H1 (cell line): ENCODE results near the gene DRGX. TPM values are rescaled to one million over a fixed set of nuclear protein-coding genes. Genes with fewer than 3 reads are reported as not detected.

Experiments
- CEBPB ChIP-seq: IDR thresholded peaks from 2 replicates; pipeline ENCODE4 v1.6.1; 2012; ENCODE audit warnings: low read depth, low read length
- GABPA ChIP-seq: IDR thresholded peaks from 2 replicates; pipeline ENCODE4 v1.6.1; 2011; ENCODE audit warnings: mild to moderate bottlenecking, low read length, moderate library complexity, borderline replicate concordance; ENCODE audit not compliant: insufficient read depth
- HDAC6 ChIP-seq: IDR thresholded peaks from one replicate; pipeline ENCODE4 v1.7.1; 2012; ENCODE audit warnings: low read depth, mild to moderate bottlenecking, inconsistent platforms, low read length, moderate library complexity
- NANOG ChIP-seq: IDR thresholded peaks from 2 replicates; pipeline ENCODE4 v1.6.1; 2011; ENCODE audit warnings: low read length, low read depth, mild to moderate bottlenecking, inconsistent platforms; ENCODE audit not compliant: insufficient read depth, poor library complexity, severe bottlenecking
- POLR2AphosphoS5 ChIP-seq: IDR thresholded peaks from 2 replicates; pipeline ENCODE4 v1.6.1; 2011; ENCODE audit warnings: low read depth, low read length
- RAD21 ChIP-seq, 2 experiments: IDR thresholded peaks in 1 of 2; conservative IDR thresholded peaks in 1 of 2; 2 replicates each; pipeline ENCODE4 v1.6.1; 2011; ENCODE audit warnings: low read depth in 2 of 2, low read length in 2 of 2, improper control_type of control experiment in 1 of 2, inconsistent platforms in 1 of 2, mild to moderate bottlenecking in 1 of 2, moderate library complexity in 1 of 2
- polyA plus RNA-seq, 7 experiments: library from polyadenylated mRNA; depleted of rRNA in 3 of 7; stranded (reverse) in 5 of 7; unstranded in 2 of 7; fragments of >200 nt in 5 of 7; fragments of 200-250 nt in 2 of 7; gene quantifications; 1 replicate in 5 of 7; 2 replicates in 1 of 7; 4 replicates in 1 of 7; pipeline versions ENCODE4 v1.2.1 to v1.2.3, GENCODE V29; 2011 to 2013; ENCODE audit warnings: missing spikeins in 2 of 7, mixed read lengths in 2 of 7
- total RNA-seq: library from RNA; stranded (reverse); fragmentation: NEBNext Ultra II Directional; extraction: Animal tissue kit (Norgen Biotek cat#: 25700); gene quantifications from 2 replicates; pipeline ENCODE4 v1.2.1, GENCODE V29; 2021

The DRGX gene
- total and polyA plus RNA-seq, 2 of the 8 experiments (the other 6 are each of a cell fraction or from before 2014, with no cell fraction given), result not detected

DNA sequence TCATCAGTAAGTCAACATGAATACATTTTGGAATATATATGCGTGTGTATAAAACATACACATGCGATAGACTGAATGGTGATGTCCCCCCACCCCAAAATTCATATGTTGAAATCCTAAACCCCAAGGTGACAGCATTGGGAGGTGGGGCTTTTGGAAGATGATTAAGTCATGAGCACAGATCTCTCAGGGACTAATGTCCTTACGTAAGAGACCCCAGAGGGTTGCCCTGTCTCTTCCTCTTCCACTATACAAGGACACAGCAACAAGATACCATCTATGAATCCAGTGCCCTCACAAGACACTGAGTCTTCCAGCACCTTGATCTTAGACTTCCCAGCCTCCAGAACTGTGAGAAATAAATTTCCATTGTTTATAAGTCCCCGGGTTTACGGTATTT is 22.5 kb downstream of the DRGX start (continued):
- TF ChIP-seq POLR2AphosphoS5 (no peak), NANOG (no peak), HDAC6 (no peak), CEBPB (no peak), RAD21 (IDR thresholded peaks at IDR 0.05 in 1 of 2, conservative IDR thresholded peaks at IDR 0.05 in 1 of 2; ENCODE audit: low read depth in 2 of 2, low read length in 2 of 2) (no peak), GABPA (no peak)
